HG03354 (cell line): ENCODE measurements around the gene ACER2.

Experiments used
- ATAC-seq: cut with Tn5 transposase; IDR thresholded peaks from one replicate; pipeline ENCODE4 v1.9.1; 2021; ENCODE audit warnings: mild to moderate bottlenecking; ENCODE audit not compliant: unreplicated experiment, poor library complexity, severe bottlenecking

ACER2 gene

DNA sequence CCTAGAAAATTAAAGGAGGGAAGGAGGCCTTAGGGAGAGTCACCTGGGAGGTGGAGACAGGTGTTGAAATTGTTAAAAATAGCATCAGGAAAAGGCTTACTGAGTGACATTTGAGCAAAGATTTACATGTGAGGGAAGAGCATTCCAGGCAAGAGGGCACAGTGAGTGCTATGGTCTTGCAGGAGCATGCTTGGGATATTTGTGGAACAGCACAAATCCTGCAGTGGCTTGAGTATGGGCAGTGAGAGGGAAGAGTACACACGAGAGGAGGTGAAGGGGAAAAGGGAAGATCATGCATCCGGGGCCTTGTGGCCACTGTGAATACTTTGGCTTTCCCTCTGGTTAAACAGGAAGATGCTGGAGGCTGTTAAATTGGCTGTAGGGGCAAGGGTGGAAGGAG lies 36.6 kb downstream of the ACER2 start:
- ATAC-seq: no peak

DNA sequence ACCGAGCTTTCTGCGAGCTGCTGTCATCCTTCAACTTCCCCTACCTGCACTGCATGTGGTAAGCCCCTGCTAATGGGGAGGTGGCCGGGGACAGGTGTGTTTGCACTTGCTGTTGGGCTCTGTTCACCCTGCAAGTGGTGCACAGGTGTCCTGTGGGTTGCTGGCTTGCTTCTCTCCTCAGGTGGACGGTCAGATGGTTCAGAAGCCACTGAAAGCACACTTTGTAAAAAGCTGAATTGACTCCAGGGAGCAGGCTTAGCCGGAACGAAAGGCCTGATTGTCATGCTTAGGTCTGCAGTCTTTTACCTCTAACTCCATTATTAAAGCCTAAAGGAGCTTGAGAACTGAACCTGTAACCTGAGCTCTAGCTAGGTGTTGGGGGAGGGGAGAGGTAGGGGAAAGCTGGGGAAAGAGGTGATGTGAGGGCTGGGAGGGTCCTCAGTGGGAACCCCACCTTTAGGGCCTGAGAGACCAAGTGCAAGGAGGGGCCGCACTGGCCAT lies 37.6 kb downstream of the ACER2 start:
- no peak for ATAC-seq

DNA sequence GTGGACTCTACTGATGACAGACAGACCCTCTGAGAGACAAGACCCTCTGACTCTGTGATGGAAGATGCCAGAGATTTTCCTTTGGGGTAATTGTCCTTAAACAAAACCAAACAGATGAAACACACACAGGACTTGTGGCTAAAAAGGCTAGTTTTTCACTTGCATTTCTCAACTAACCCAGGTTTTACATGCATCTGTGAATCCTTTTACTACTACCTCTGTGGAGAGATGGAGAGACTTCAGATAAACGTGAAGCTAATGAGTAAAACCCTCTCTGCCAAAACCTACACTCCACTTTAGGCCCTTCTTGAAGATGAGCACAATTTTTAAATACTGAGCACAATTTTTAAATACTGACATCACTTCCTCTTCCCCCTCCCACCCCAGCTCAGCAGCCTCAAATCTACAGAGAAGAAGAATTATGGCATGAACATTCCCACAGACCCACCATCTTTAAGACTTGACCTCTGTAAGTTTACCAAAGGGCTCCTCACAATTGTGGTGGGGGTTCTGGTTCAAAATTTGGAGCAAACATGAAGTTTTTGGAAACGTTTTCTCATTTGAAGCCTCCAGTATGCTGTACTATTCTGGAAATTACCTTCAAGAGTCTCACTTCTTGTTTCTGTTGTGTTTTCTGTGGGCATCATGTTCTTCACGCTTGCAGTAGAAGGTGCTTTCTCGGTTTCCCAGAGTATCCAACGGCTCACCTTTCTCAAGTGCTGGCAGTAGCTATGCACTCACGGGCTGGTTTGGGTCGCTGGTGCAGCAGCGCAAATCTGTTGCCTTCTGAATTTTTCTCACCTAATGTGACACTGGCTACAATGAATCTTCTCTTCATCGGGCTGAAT lies 42.7 kb downstream of the ACER2 start:
- ATAC-seq: peak; percentile 96

DNA sequence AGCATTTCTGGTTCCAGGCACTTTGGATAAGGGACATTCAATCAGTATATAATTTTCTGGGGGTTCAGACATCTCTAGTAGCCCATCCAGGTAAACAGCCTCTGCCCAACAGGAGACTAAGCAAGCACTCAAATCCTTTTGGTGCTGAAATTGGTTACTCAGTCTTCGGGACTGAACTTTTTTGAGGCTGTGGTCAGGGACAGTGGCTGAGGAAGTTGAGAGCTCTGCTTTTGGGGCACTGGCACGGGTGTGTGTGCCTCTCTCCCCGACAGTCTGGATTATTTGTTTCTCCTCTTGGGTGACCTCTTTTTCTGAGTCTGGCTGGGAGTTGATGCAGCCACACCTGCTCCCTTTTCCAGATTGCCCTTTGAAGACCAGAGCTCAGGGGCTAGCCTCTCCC lies 47.6 kb downstream of the ACER2 start:
- ATAC-seq: no peak

DNA sequence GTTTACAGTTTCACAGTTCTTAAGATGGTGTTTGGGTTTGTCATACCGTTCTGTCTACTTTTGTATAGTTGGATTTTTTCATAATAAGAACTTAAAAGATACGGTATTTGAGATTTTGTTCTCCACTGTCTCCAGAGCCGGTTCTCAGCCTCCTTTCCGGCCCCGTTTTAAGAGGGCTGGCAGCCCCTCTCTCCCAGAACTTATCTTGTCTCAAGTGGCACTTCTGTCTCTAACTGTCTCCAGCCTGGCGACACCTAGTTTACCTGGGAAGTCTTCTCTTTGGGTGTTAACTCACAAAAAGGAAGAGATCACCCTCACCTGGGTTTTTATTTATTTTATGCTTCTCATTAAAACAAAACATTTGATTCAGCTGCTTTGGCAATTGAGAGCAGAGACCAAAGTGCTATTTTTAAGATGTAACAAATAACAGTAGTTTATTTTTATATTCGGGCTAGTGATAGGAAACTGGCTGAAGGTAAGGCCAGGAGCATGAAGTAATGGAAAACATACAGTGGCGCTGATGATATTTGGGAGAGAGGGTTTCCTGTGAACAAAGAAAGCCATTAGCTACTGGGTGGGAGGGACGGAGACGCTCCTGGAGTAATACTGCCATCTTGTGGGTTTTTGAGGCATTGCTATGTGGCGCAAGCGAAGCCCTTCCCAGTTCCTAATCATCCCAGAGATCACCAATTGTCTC lies 48.3 kb downstream of the ACER2 start:
- peak; percentile 85 for ATAC-seq

DNA sequence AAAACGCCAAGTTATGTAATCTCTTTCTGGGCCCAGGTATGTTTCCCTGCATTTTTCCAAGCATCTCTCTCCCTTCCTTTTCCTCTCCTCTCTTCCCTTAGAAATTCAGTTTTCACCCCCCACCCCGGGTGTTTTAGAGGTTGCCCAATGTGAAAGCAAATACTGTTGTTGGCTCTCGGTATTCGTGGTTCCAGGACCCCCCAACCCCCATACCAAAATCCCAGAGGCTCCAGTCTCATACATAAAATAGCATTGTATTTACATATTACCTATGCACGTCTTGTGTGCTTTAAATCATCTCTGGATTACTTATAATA lies 48.8 kb downstream of the ACER2 start:
- ATAC-seq: peak; percentile 27

DNA sequence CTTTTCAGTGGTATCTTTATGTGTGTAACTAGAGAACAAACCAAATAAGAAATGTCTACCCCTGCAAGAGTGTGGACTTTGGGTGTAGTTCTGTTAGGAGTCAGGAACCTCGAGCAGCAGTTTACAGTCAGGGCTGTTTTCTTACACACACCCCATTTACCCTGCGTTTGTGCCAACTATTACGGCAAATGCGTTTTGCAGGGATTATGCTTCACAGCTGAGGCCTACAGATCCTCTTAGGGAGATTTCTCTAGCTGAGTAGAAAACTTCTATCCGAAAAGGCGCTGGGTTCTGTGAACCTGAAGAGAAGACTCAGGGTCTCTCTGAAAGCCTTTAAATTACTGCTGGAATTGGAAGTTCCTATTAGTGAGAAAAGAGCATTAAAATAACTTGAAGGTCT lies 51.4 kb downstream of the ACER2 start:
- no peak for ATAC-seq

DNA sequence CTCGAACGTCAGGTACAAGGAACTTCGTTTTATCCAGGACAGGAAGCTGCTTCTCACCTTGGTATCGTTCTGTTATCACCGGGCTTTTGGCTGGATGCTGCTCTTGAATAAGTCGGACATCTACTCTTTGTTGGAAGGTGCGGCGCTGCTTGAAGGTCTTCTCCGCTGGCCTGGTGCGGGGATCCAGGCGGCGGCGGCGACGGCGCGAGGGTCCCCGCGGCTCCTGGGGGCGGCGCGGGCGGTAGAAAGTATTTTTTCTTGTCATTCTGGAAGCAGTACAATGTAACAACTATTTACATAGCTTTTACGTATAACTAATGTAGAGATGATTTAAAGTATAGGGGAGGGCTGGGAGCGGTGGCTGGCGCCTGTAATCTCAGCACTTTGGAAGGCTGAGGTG lies 52.3 kb downstream of the ACER2 start:
- no peak for ATAC-seq

DNA sequence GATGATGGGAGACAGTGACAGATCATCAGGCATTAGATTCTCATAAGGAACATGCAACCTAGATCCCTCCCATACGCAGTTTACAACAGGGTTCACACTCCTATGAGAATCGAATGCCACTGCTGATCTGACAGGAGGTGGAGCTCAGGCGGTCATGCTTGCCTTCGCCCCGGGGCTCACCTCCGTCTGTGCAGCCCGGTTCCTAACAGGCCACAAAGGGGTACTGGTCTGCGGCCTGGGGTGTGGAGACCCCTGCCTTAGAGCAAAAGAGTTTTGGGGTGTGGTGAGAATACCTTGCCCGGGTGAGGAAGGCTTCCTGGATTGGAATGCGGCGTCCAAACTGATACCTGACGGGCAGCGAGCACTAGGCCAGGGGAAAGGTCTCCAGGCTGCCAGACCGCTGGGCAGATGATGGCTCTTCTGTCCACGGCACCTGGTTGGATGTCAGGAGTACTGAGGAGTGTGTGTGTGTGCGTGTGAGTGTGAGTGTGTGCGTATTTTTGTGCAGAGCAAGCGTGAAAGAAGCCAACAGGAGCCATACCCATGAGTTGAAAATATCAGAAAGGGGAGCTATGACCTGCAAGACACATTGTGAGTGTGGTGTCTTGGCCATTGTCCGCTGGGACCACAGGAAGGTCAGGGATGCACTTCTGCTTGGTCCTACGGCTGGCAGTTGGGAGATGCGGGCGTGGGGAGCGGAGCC lies 55.4 kb downstream of the ACER2 start:
- peak; percentile 3 for ATAC-seq

DNA sequence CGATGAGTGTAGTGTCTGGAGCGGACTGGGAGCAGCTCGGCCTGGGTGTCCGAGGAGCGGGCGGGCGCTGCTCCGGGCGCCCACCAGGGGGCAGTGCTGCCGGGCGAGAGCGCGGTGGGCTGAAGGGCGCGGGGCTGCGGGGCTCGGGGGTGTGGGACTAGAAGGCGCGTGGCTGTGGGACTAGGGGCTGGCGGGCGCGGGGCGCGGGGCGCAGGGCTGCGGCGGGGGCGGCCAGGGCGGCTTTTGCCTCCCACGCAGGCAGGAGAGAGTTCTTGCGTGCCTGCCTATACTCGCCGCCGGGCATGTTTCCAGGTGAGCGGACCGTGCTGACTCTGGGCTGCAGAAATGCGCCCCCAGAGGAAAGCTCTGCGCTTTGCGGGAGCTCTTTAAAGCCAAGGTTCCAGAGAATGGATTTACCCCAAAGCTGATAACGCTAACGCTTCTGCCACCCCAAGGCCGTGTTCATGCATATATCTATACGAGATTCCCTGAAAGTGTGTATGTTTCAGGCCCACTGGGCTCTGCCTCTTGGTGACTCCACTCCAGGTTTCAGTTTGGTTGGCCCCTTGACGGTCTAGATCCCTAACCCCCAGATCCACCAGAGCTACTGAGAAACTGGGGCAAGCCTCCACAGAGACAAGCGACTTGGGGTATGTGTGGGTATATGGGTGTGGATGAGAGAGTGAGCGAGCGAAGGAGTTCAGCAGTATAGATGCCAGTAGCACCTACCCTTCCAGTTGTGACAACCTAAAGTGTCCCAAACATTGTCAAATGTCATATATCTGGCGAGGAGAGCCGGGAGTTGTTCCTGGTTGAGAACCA lies 56.2 kb downstream of the ACER2 start:
- ATAC-seq: peak; percentile 97

DNA sequence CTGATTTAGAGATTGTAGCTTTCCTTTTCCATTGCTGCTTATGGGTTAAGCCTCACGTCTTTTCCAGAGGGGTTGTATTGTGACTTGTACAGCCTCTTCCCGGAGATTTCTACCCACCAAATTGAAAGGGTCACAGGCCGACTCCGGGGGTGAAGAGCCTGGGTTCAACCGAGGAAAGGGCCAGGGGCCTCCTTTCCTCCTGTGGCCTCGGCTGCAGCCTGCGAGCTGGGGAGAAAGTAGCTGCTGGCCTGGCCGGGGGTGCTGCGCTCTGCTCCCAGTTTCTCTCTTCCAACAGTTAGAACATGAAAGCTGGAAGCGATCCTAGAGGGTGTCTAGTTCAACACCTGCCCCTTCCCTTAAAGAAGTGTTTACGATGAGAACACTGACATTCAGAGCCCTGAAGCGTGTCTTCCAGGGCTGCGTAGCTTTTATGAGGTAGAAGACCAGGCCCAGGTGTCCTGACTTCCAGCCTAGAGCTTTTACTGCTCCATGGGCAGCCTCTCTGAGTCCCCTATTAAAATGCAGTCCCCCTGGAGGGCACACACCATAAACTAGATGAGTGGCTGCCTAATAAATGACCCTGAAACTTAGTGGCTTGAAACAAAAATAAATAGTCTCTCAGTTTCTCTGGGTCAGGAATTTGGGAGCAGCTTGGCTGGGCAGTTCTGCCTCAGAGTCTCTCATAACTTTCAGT lies 56.9 kb downstream of the ACER2 start:
- ATAC-seq: no peak

DNA sequence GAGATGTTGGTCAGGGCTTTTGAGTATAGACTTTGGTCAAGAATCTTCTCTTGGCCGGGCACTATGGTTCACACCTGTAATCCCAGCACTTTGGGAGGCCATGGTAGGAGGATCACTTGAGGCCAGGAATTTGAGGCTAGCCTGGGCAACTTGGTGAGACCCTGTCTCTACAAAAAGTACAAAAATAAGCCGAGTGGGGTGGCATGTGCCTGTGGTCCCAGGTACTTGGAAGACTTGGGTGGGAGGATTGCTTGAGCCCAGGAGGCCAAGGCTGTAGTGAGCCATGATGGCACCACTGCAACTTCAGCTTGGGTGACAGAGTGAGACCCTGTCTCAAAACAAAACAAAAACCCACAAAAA lies 57.5 kb downstream of the ACER2 start:
- no peak for ATAC-seq

DNA sequence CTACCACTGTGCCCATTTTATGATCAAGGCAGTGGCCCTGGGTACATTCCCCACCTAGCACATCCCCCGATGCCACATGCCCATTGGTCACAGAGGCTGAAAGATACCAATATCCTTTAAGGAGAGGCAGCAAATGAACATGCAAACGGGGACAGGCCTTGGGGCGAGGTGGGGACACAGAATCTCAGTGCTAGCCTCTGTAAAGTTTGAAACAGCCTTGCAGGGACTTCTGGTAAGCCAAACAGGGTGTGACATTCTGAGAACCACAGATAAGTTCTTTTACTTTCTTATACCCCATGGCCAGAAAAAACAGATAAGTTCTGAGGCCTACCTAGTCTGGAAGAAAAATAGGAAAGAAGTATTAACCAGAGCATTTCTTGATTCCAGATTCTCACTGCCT lies 60.5 kb downstream of the ACER2 start:
- ATAC-seq: no peak

DNA sequence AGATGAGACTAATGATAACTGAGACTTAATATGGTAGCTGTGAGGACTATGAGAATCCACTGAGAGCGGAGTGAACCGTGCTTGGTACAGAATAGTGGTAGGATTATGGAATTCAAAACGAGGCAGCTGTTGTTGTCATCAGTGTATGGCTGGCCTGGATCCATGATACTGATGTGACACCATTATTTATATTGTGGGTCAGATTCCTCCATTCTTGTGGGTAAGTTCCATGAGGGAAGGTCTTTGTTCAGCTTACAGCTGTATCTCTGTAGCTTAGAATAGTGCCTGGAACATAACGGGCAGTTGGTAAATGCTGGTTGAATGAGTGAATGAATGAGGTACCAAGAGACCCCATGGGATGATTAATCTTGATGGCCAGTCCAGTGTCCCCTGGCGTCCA lies 61.8 kb downstream of the ACER2 start:
- ATAC-seq: no peak

DNA sequence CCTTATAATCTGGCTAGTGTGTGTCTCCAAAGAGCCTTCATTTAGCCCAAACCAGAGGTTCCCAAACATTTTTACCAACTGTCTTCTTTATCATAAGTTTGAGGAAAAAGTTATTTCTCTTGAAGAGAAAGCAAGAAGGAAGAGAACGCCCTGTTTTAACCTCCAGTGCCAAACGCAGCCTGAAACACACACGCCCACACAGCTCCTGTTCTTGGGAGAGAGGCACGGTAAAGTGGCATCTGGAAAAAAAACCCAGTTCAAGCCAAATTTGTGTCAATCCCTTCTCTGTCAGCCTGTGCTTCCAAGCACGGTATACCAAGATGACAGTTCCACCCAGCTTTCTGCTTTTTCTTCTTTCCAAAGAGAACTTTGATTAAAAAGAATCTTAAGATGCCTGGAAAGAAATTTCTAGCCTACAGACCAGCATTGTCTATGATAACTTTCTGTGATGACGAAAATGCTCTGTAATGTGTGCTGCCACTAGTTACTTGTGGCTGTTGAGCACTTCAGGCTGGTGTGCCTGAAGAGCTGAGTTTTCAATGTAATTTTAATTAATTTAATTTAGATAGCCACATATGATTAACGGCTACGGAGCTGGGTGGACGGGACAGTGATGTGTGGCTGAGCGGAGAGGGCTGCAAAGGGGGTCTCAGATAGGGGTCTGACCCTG lies 62.3 kb downstream of the ACER2 start:
- ATAC-seq: no peak

DNA sequence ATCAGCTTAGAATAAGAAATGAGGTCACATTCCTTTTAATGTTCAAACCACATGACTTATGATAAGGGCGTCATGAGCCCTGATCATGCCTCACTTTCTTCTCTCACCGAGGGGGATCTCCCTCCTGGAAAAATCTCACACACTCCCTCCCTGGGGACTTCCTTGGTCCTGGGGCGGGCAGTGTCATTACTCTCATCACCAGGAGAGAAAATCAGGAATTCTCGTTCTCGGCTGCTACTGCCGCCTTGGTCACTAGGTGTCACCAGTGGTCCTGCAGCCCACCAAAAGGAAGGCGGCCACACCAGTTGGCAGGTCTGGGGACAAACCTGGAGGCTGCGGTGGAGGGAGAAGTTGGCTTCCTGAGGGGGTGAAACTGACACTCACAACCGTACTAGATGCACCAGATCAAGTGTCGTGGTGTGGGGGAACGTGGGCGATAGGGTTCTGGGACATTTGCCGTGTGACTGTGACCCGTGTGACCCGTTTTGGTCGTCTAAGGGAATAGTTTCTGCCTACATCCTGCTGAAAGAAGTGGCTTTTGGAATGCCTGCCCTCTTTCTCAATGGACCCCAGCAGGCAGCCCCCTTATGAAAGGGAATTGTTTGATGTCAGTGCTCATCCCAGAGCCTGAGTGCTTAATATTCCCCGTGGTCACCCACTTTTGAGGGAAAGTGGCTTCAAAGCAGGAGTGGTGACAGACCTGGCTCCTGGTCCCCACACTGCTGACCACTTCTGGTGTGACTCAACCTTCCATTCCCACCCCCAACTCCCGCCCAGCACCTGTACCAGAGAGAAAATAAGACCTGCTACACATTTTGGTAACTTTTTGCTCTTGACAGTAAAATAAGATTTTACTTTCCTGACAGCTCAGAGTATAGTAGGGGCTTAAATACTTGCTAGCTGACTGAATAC lies 63.2 kb downstream of the ACER2 start:
- ATAC-seq: peak; percentile 84

DNA sequence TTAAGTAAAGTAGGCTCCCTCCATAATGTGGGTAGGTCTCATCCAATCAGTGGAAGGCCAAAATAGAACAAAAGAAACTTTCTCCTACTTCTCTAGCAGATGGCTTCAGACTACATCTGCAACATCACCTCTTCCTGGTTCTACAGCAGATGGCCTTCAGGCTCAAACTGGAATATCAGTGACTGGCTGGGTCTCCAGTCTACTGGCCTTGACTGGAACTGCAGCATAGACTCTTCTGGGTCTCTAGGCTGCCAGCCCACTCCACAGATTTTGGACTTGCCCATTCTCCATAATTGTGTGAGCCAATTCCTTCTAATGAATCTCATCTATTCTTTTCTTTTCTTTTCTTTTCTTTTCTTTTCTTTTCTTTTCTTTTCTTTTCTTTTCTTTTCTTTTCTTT lies 64.8 kb downstream of the ACER2 start:
- ATAC-seq: no peak

DNA sequence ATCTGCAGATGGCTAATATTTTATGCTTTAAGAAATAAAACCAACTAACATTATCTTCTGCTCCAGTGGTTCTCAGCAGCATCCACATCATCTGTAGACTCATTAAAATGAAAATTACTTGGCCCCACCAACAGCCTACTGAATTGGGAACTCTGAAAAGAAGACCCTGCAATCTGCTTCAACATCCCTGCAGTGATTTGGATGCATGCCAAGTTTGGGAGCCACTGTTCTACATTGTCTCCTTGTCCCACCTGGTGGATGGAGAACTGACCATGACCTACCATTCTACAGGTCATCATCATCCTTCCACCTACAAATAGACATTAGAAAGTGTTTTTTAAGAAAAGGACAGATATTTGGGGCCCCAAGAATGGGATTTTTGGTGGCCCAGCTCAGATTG lies 71.1 kb downstream of the ACER2 start:
- ATAC-seq: no peak
